GM21529 (cell line): ENCODE data around the gene AP4S1.

Experiments
- ATAC-seq: cut with Tn5 transposase; IDR thresholded peaks from one replicate; pipeline ENCODE4 v1.9.1; 2021; ENCODE audit not compliant: unreplicated experiment

The AP4S1 gene

GRCh38 chr14:31128601-31129526, 103.4 kb downstream of the AP4S1 start:
- ATAC-seq, result peak; percentile 56

GRCh38 chr14:31133133-31133532, 107.7 kb downstream of the AP4S1 start:
- no peak for ATAC-seq

GRCh38 chr14:31137214-31137889, 111.9 kb downstream of the AP4S1 start:
- ATAC-seq, result no peak

- ATAC-seq, result no peak
Measured at GRCh38 chr14:31138301-31138700, 112.9 kb downstream of the AP4S1 start.

GRCh38 chr14:31139301-31139847, 113.9 kb downstream of the AP4S1 start:
- ATAC-seq, result no peak

GRCh38 chr14:31142455-31143087, 117.1 kb downstream of the AP4S1 start:
- no peak for ATAC-seq
